ENCODE data around the gene CLEC6A.
A peak's percentile ranks its signal among the peaks of the same experiment; 100 is the strongest.
"Not testable (repeated sequence)": the region's sequence is repeated elsewhere in the genome, so short reads cannot be mapped to it uniquely, and the experiment has no call there.

GRCh38 chr12:8419576-8419975 lies 36.2 kb upstream of the CLEC6A start:
- peak; percentile 22 for TF ChIP-seq CTCF (IDR thresholded peaks at IDR 0.05; ENCODE audit: low read depth, low read length)
- not testable (repeated sequence) for TF ChIP-seq POLR2A (IDR thresholded peaks at IDR 0.05; ENCODE audit: extremely low read depth, insufficient read length); MAX (IDR thresholded peaks at IDR 0.05; ENCODE audit: low read depth, low read length); MYC (IDR thresholded peaks at IDR 0.05; ENCODE audit: low read depth, low read length)

Measured in NB4 (cell line).